GM19025 (cell line): ENCODE results near the gene MEIS1.

Experiments used
- ATAC-seq: cut with Tn5 transposase; IDR thresholded peaks from one replicate; pipeline ENCODE4 v1.9.1; 2021; ENCODE audit warnings: mild to moderate bottlenecking, low read depth, moderate library complexity; ENCODE audit not compliant: unreplicated experiment

Gene MEIS1

DNA sequence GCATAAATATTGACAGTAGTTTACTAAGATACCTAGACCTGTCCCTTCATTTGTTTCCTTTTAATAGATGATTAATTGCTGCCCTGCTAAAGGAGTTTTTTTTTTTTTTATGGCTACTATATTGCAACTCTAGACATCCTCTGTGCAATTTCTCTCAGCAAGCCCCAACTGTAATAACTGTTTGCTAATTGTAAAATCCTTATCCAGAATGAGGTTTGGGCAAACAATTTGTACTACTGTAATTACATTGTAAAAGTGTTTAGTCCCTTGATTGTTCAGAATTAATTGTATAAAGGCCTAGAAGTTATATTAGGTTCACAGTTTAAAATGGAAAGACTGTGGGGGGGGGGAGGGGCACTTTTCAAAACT, 3.7 kb upstream of the MEIS1 start:
- no peak for ATAC-seq

GRCh38 chr2:66431846-66432587, 2.9 kb upstream of the MEIS1 start:
- no peak for ATAC-seq

DNA sequence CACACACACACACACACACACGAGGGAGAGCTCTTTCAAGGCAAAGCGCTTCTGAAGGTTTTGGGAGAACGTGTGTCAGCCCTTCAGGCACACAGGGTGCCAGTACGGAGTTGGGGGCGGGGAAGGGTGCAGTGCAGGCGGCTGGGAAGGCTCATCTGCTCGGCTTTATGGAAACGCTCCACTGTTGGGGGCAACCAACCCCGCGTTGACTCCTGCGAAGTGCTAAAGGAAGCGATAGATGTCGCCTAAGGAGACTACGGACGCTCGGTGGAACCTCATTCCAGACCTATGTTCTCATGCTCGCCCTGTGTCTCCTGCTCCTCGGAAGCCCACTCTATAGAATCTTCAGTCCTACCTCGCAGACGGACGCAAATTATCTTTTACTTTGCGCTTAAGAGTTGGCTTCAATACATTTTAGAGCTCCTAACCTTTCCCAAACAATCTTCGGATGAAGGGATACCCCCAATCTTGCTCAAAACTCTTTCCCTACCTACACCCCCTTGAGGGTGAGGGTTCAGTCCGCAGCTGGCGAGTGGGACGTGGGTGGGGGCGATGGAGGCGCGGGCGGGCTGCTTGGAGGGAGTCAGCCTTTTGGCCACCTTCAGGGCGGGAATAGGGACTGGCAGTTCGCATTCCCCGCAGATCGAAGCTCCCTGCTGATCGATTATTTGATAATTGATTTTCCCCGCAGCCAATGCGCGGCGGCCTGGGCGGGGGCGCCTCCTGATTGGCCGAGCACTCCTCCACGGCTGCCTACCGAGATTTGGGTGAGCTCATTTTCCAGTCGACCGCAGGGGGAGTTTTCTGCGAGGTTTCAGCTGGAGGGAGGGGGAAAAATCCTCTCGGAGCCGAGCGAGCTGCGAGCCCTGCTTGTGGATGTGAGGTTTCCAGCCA, 1.9 kb upstream of the MEIS1 start:
- ATAC-seq = no peak

GRCh38 chr2:66433695-66433944, 1.3 kb upstream of the MEIS1 start:
- ATAC-seq = no peak

- ATAC-seq = peak; percentile 69
Measured at GRCh38 chr2:66433945-66434678, 813 bp upstream of the MEIS1 start.

GRCh38 chr2:66435549-66435875, 587 bp downstream of the MEIS1 start:
- ATAC-seq = no peak

- ATAC-seq = no peak
Measured at GRCh38 chr2:66435963-66436362, 1.0 kb downstream of the MEIS1 start.

DNA sequence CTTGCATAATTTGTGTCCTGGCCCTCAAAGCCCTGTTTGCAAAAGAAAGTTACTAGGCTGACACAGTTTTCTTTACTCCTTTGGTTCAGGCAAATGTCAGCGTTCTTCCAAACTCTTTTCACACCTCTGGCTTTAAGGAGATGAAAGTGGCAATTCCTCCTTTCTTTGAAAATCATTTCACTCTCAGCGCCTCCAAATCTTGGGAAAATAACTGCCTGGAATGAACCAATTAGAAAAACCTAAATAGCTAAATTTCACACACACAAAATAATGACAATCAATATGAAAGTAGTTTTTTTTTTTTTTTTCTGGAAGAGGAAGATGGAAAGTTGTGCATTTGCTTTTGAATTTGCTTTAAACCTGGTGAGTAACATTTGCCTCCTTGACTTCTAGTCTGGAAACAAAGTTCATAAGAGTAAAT, 1.7 kb downstream of the MEIS1 start:
- no peak for ATAC-seq

- no peak for ATAC-seq
Measured at GRCh38 chr2:66437109-66437690, 2.3 kb downstream of the MEIS1 start.

DNA sequence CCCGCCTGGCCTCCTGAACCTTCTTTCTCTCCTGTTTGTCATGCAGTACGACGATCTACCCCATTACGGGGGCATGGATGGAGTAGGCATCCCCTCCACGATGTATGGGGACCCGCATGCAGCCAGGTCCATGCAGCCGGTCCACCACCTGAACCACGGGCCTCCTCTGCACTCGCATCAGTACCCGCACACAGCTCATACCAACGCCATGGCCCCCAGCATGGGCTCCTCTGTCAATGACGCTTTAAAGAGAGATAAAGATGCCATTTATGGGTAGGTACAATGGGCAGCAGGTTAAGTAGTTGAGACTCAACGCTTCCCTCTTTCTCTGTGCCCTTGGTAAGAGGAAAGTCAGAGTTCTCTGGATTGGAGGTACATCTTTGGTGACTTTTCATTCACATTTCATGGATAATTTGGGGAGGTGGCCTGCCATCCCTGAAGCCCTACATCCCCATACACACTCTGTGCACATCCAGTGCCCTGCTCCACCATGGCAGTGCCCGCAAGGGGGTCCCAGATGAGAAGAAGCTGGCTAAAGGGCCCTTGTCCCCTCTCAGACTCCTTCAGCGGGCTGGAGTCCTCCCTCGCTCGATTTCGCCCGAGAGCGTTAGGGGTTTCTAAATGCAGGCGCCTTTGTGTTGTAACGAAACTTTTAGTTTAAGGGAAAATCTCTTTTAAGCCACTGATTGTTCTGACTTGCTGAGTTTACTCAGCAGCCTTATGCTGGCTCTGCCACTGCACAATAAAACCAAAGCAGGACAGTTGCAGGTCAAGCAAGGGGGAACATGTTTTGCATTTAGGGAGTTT, 3.0 kb downstream of the MEIS1 start:
- ATAC-seq = no peak

- ATAC-seq = no peak
Measured at GRCh38 chr2:66438498-66438833, 3.5 kb downstream of the MEIS1 start.

GRCh38 chr2:66438891-66439811, 4.2 kb downstream of the MEIS1 start:
- no peak for ATAC-seq

GRCh38 chr2:66439812-66440542, 5.1 kb downstream of the MEIS1 start:
- ATAC-seq = no peak

DNA sequence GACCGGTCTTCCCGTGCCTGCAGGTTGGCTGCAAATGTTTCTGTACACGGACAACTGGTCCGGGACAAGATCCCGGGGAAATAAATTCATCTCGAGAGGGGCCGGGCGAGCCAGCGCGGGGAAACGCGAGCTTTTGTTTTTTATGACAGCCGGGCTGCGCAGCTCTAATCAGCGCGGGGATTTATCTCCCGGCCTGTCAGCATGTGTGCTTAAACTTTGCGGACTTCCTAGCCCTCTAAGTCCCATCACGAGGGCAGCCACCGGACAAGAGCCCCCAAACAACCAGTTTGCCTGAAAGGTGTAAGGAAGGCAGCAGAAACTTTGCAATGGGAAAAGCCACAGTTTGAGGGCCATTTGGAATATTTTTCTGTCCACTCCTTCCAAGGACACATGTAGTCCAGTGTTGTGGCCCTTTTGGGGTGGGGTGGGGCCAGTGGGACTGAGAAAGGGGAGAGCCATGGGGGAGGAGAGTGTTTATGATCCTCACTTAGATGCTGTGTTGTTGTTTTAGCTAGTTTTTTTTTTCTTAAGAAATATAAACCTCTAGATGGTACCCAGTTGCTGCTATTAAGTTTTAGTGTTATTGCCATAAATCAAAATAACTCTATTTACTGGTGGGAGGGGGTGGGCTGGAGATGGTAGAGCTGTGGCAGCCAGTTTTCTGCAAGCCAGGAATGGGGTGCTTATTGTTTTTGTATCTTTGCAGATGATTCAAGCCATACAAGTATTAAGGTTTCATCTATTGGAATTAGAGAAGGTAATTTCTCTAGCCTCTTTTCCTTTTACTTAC, 6.0 kb downstream of the MEIS1 start:
- ATAC-seq = no peak

DNA sequence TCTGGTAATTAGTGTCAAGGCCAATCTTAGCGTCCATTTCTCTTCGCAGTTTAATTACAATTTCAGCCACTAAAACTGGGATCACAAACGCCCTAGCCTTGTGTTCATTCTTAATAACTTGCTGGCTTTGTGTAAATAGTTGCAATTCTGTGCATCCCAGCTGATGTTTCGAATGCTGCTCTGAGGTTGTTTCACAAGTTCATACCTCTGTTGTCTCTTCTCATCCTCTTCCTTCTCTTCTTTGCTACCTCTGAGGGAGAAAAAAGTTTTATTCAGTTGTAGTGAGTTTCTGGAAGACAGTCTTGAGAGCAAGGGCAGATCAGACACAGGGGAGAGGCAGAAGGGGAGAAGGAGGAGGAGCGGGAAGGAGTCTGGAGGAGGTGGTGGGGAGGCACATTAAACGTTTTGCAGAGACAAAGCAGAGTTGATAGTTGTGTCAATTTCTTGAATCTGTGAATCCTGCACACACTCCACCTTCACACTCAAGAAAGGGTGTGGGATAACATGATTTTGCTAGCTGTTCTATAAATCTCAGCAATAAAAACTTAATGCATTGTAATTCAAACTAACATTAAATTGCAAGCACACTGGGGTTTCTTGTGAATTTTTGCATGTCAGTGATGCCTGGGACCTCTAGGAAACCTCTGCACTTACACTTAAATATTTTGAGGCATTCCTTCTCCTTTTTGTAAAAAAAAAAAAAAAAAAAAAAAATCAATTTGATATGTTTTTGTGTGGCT, 6.8 kb downstream of the MEIS1 start:
- ATAC-seq = no peak

DNA sequence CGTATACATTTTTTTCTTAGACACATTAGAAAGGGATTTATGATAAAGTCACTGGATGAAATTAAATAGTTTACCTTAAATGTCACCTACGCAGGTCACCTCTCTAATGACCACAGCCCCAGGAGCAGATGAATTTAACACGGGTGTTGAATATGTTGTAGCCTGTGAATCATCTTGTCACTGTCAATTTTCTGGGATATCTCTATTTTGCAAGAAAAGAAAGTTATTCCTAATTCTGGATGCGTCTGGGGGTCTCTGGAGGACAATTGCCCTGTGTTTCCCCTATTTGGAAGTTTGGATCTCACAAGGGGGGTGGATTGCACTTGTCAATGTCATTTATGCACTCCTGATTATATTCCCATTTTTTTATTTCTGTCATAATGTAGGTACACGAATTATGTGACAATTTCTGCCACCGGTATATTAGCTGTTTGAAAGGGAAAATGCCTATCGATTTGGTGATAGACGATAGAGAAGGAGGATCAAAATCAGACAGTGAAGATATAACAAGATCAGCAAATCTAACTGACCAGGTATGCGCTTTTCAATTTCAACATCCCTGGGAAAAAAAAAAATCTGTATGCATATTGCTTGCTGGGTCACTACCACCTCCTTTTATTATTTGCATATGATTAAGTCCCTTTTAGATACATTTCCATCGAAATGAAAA, 7.7 kb downstream of the MEIS1 start:
- ATAC-seq = no peak
